Nucleus accumbens (tissue), 56 donors: ENCODE measurements around the gene NKG7.

Experiments
- DNase-seq, 56 donors: peaks; one replicate each; lab custom pipeline; 2025; lab: John Stamatoyannopoulos, UW

NKG7 gene

GRCh38 chr19:51339687-51340656 lies 32.5 kb downstream of the NKG7 start:
- DNase-seq: peak; percentile 32 to 97 (median 88)

GRCh38 chr19:51339313-51339686 lies 33.2 kb downstream of the NKG7 start:
- DNase-seq: peak in 2 of 56 donors; percentile 39 to 56

GRCh38 chr19:51338563-51339312 lies 33.7 kb downstream of the NKG7 start:
- peak in 51 of 56 donors; percentile 18 to 86 (median 65) for DNase-seq

DNA sequence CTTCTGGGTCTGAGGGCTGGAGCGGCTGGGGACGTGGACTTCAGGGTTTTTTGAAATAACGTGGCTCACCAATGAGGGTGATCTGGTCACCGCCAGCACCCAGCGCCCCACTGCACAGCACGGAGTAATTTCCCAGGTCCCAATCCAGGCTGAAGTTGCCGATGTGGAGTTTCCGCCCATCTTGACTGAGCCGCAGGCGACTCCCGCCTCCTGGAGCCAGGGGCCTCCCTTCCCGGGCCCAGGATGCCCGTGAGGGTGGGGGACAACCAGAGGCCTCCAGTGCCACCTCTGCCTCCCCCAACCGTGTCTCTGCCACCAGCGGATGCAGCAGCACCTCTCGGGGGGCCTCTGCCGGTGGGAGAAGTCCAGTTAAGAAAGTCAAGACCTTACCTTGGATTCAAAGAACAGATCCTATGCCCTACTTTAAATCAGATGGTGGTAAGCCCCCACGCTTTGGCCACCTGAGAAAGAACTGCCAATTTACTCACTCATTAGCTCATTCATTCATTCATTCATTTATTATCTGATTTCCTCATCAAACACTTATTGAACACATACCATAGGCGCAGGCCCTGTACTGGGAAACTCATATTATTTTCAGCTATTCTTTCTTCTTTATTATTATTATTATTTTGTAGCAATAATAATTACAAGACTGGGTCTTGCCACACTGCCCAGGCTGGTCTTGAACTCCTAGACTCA lies 34.4 kb downstream of the NKG7 start:
- no peak for DNase-seq

- no peak for DNase-seq
These were observed 35.2 kb downstream of the NKG7 start for GRCh38 chr19:51337141-51337860.

GRCh38 chr19:51333836-51334460 lies 38.5 kb downstream of the NKG7 start:
- no peak for DNase-seq

DNA sequence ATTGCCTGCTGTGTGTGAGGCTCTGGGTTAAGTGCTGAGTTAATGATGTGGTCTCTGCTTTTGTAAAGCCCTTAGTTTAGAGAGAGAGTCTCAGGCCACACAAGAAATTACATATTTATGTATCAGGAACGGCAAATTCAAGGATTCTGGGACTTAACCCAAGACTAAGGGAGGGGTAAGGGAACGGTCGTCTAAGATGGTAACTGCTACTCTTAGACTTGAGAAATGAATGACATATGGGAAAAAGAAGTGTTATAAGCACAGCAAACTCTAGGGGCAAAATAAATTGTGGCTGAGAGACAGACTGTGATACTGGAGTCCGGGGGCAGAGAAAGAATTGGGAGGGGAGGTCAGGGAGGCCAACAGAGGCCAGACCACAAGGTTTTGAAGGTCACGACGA lies 40.7 kb downstream of the NKG7 start:
- no peak for DNase-seq

DNA sequence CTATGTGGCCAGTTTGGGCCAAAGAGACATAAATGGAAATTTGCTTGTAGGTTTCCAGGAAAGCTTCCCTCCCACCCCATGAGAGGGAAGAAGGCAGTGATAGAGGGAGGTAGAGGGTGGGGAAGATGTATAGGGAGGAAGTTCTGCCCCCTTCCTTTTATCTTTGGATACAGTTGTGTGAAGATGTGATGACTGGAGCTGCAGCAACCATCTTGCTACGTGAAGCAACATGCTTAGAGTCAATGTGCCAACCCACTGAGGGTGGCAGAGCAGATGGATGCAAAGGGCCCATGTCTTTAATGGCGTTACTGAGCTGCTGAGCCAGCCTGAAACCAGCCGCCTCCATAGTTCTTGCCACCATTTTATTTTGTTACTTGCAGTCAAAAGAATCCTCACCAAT lies 41.3 kb downstream of the NKG7 start:
- DNase-seq: no peak

- DNase-seq: no peak
These were observed 42.1 kb downstream of the NKG7 start for GRCh38 chr19:51330366-51330765.

DNA sequence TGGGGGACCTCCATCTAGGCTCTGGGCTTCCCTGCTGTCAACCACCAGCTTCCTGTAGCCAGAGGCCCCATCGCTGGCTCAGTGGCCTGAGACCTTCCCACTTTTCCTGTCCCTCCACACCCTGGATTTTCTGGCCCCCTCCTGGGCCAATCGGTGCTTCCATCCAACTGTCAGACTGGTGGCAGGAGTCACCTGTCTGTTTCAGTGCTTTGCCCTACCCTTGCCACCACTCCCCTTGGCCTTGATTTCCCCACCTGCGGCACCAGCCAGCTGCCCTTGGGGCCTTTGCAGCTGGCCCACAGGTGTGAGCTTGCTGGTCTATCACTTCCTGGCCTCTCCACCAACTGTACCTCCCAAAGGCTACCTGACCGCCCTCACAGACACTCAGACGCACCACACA lies 43.0 kb downstream of the NKG7 start:
- no peak for DNase-seq

GRCh38 chr19:51327066-51328001 lies 45.1 kb downstream of the NKG7 start:
- peak in 1 of 56 donors; percentile 30 for DNase-seq

GRCh38 chr19:51326216-51327065 lies 46.0 kb downstream of the NKG7 start:
- no peak for DNase-seq

DNA sequence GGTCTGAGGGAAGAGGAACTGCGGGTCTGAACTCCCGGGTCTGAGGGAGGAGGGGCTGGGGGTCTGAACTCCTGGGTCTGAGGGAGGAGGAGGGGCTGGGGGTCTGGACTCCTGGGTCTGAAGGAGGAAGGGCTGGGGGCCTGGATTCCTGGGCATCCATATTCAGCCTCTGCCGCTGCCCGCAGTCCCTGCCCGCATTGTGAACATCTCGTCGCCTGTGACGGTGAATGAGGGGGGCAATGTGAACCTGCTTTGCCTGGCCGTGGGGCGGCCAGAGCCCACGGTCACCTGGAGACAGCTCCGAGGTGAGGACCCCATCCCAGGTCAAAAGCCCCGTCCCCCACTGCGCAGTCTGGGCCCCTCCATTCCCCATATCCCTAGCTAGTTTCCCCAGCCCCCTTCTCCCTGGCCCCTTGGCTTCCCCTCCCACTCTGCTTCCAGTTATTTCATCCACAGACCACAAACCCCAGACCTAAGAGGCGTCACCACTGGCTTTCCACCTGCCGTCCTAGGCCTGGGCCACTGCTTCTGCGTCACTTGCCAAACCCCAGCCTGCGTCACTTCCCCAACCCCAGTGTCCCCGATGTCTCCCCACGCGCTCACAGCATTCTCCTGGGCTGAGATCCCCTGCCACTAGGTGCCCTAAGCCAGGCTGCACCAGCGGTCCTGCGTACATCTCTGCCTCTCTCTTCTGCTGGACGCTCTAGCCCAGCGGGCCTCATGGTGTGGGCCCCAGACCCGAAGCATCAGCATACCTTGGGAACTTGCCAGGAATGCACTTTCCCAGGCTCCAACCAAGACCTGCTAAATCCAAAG lies 47.1 kb downstream of the NKG7 start:
- DNase-seq: no peak

DNA sequence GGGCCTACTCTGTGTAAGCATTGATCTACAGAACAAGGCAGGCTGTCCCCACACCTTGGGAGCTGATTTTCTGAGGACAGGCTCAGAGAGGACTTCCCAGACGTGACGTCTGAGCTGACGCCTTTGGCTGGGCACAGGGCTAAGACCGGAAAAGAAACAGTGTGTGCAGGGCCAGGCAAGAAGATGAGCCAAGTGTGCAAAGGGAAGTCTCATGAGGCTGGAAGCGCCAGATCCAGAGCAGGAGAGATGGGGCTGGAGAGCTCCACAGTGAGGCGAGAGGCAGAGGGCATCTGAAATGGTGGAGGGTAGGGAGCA lies 48.3 kb downstream of the NKG7 start:
- DNase-seq: no peak

DNA sequence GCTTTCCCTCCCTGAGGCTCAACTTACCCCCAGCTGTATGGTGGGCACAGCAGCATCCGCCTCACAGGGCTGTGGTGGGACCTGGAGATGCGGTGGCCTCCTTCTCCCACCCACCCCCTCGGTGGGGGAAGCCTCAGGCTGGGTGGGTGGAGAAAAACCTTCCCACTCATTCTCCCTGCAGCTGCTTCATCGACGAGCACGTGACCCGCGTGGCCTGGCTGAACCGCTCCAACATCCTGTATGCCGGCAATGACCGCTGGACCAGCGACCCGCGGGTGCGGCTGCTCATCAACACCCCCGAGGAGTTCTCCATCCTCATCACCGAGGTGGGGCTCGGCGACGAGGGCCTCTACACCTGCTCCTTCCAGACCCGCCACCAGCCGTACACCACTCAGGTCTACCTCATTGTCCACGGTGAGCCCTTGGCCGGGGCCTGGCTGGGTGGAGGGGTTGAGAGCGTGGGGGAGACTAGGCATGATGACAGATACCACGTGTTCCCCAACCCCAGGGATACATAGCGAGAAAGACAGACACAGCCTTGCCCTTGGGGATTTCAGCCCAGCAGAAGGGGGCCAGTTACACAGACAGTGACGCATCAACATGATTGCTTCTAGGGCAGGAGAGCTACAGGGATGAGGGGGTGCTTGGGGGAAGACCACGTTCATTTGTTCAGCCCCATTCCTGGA lies 48.8 kb downstream of the NKG7 start:
- DNase-seq: no peak

GRCh38 chr19:51321799-51322198 lies 50.7 kb downstream of the NKG7 start:
- no peak for DNase-seq
